SJSA1 (cell line): ENCODE measurements around the gene PSMB5. TPM values are rescaled to one million over a fixed set of nuclear protein-coding genes. Genes with fewer than 3 reads are reported as not detected.
A peak's percentile ranks its signal among the peaks of the same experiment; 100 is the strongest.
"Not testable (repeated sequence)": the region's sequence is repeated elsewhere in the genome, so short reads cannot be mapped to it uniquely, and the experiment has no call there.

ENCODE experiments used
- DNase-seq, 2 experiments: peaks; one replicate each; pipeline ENCODE4 v3.0.0-alpha.2; 2015 to 2020; ENCODE audit warnings: low spot score in 2 of 2, low read depth in 1 of 2
- H3K27ac ChIP-seq: fragments of 250-450 bp; sonication (Bioruptor Pico); 2 replicates; pipeline ENCODE4 v1.5.1; 2020; ENCODE audit warnings: mild to moderate bottlenecking, moderate library complexity
- H3K27me3 ChIP-seq: fragments of 250-450 bp; sonication (Bioruptor Pico); replicated peaks from 2 replicates; pipeline ENCODE4 v1.5.1; 2020; ENCODE audit warnings: mild to moderate bottlenecking, moderate library complexity
- H3K36me3 ChIP-seq: fragments of 250-450 bp; sonication (Bioruptor Pico); 2 replicates; pipeline ENCODE4 v1.5.1; 2020; ENCODE audit warnings: mild to moderate bottlenecking
- H3K4me1 ChIP-seq: fragments of 250-450 bp; sonication (Bioruptor Pico); replicated peaks from 2 replicates; pipeline ENCODE4 v1.6.1; 2021; ENCODE audit warnings: mild to moderate bottlenecking
- H3K4me3 ChIP-seq: fragments of 250-450 bp; sonication (Bioruptor Pico); 2 replicates; pipeline ENCODE4 v1.5.1; 2020; ENCODE audit warnings: mild to moderate bottlenecking
- H3K9me3 ChIP-seq: fragments of 250-450 bp; sonication (Bioruptor Pico); replicated peaks from 2 replicates; pipeline ENCODE4 v1.5.1; 2020; ENCODE audit warnings: mild to moderate bottlenecking
- total RNA-seq: library from RNA; depleted of rRNA; stranded (reverse); fragments of >200 nt; shearing (Covaris generic); gene quantifications from 2 replicates; pipeline ENCODE4 v1.2.3, GENCODE V29; 2014

PSMB5 gene
- total RNA-seq, 1 experiment from 2014 or later, result 226 TPM

GRCh38 chr14:23006544-23007419 lies 27.9 kb downstream of the PSMB5 start:
- H3K4me3 ChIP-seq, result peak overlapping the region; percentile 48
- H3K4me1 ChIP-seq, result peaks cover 33% of the 10 kb centered on the region
- H3K9me3 ChIP-seq, result no peaks in the 10 kb centered on the region
- H3K27ac ChIP-seq, result peak overlapping the region; percentile 58
- H3K27me3 ChIP-seq, result no peaks in the 10 kb centered on the region
- DNase-seq, result peak; percentile 96
- H3K36me3 ChIP-seq, result no peaks in the 10 kb centered on the region

GRCh38 chr14:23006188-23006534 lies 28.5 kb downstream of the PSMB5 start:
- Histone ChIP-seq H3K4me1 (peaks cover 33% of the 10 kb centered on the region), H3K36me3 (no peaks in the 10 kb centered on the region), H3K27me3 (no peaks in the 10 kb centered on the region), H3K27ac (peak overlapping the region; percentile 58), H3K9me3 (no peaks in the 10 kb centered on the region), H3K4me3 (peak overlapping the region; percentile 48)
- peak in 1 of 2 experiments; percentile 11 for DNase-seq

GRCh38 chr14:23005451-23006187 lies 29.1 kb downstream of the PSMB5 start:
- Histone ChIP-seq H3K36me3 (no peaks in the 10 kb centered on the region), H3K9me3 (no peaks in the 10 kb centered on the region), H3K4me3 (no peak overlapping the region), H3K4me1 (peaks cover 33% of the 10 kb centered on the region), H3K27me3 (no peaks in the 10 kb centered on the region), H3K27ac (no peak overlapping the region)
- no peak for DNase-seq

- not testable (repeated sequence) for DNase-seq, H3K27ac ChIP-seq, H3K27me3 ChIP-seq, H3K9me3 ChIP-seq, H3K36me3 ChIP-seq, H3K4me3 ChIP-seq
- peaks cover 21% of the 10 kb centered on the region for H3K4me1 ChIP-seq
Measured at GRCh38 chr14:23004274-23004673, 30.4 kb downstream of the PSMB5 start.

GRCh38 chr14:23002592-23002991 lies 32.1 kb downstream of the PSMB5 start:
- Histone ChIP-seq H3K36me3 (no peaks in the 10 kb centered on the region), H3K4me3 (no peak overlapping the region), H3K27me3 (no peaks in the 10 kb centered on the region), H3K4me1 (peaks cover 11% of the 10 kb centered on the region), H3K9me3 (no peaks in the 10 kb centered on the region), H3K27ac (no peak overlapping the region)
- DNase-seq, result no peak

- H3K27me3 ChIP-seq, result no peaks in the 10 kb centered on the region
- no peaks in the 10 kb centered on the region for H3K36me3 ChIP-seq
- no peak for DNase-seq
- peaks cover 2% of the 10 kb centered on the region; the same call in 1 of the 2 replicates for H3K4me1 ChIP-seq
- H3K4me3 ChIP-seq, result no peak overlapping the region
- no peaks in the 10 kb centered on the region for H3K9me3 ChIP-seq
- no peak overlapping the region for H3K27ac ChIP-seq
Measured at GRCh38 chr14:23000860-23001259, 33.8 kb downstream of the PSMB5 start.

GRCh38 chr14:22998329-22999012 lies 36.2 kb downstream of the PSMB5 start:
- Histone ChIP-seq H3K9me3 (no peaks in the 10 kb centered on the region), H3K27me3 (no peaks in the 10 kb centered on the region), H3K4me1 (peaks cover 6% of the 10 kb centered on the region), H3K4me3 (no peak overlapping the region), H3K27ac (no peak overlapping the region), H3K36me3 (0 out of 2 replicates have a peak, but pooled peaks cover 2% of the 10 kb centered on the region)
- no peak for DNase-seq

- H3K4me1 ChIP-seq, result peaks cover 6% of the 10 kb centered on the region
- DNase-seq, result no peak
- 0 out of 2 replicates have a peak, but pooled peaks cover 2% of the 10 kb centered on the region for H3K36me3 ChIP-seq
- H3K4me3 ChIP-seq, result no peak overlapping the region
- H3K27me3 ChIP-seq, result no peaks in the 10 kb centered on the region
- H3K27ac ChIP-seq, result no peak overlapping the region
- H3K9me3 ChIP-seq, result no peaks in the 10 kb centered on the region
Measured at GRCh38 chr14:22997676-22998323, 36.9 kb downstream of the PSMB5 start.

- no peak for DNase-seq
- H3K27ac ChIP-seq, result no peak overlapping the region
- H3K4me1 ChIP-seq, result peaks cover 6% of the 10 kb centered on the region
Measured at GRCh38 chr14:22996768-22997654, 37.7 kb downstream of the PSMB5 start.

GRCh38 chr14:22995889-22996625 lies 38.6 kb downstream of the PSMB5 start:
- no peak for DNase-seq
- no peak overlapping the region for H3K4me3 ChIP-seq
- H3K4me1 ChIP-seq, result peaks cover 6% of the 10 kb centered on the region
- no peaks in the 10 kb centered on the region for H3K9me3 ChIP-seq
- 0 out of 2 replicates have a peak, but pooled peaks cover 2% of the 10 kb centered on the region for H3K36me3 ChIP-seq
- H3K27ac ChIP-seq, result no peak overlapping the region
- H3K27me3 ChIP-seq, result no peaks in the 10 kb centered on the region

More at GRCh38 chr14:22996768-22997654, 37.7 kb downstream of the PSMB5 start:
- Histone ChIP-seq H3K36me3 (0 out of 2 replicates have a peak, but pooled peaks cover 2% of the 10 kb centered on the region), H3K9me3 (no peaks in the 10 kb centered on the region), H3K27me3 (no peaks in the 10 kb centered on the region), H3K4me3 (no peak overlapping the region)

- no peaks in the 10 kb centered on the region for H3K9me3 ChIP-seq
- H3K27ac ChIP-seq, result no peak overlapping the region
- peaks cover 6% of the 10 kb centered on the region for H3K4me1 ChIP-seq
- peak in 1 of 2 experiments; percentile 46 for DNase-seq
- H3K4me3 ChIP-seq, result no peak overlapping the region
- H3K36me3 ChIP-seq, result 0 out of 2 replicates have a peak, but pooled peaks cover 2% of the 10 kb centered on the region
- no peaks in the 10 kb centered on the region for H3K27me3 ChIP-seq
Measured at GRCh38 chr14:22994762-22995275, 39.9 kb downstream of the PSMB5 start.

- H3K4me1 ChIP-seq, result peaks cover 6% of the 10 kb centered on the region
- H3K27me3 ChIP-seq, result no peaks in the 10 kb centered on the region
- no peak for DNase-seq
- H3K36me3 ChIP-seq, result peaks cover 6% of the 10 kb centered on the region; the same call in 1 of the 2 replicates
- H3K4me3 ChIP-seq, result no peak overlapping the region
- no peak overlapping the region for H3K27ac ChIP-seq
- H3K9me3 ChIP-seq, result no peaks in the 10 kb centered on the region
Measured at GRCh38 chr14:22993517-22993916, 41.2 kb downstream of the PSMB5 start.
